Measurements from ENCODE around the gene TRRAP.

TRRAP gene

GRCh38 chr7:98927125-98927524, 48.8 kb downstream of the TRRAP start:
- H3K4me3 ChIP-seq (ENCODE audit: low read length): no peak overlapping the region
- no peak for DNase-seq (ENCODE audit: low read depth)
- TF ChIP-seq CTCF (conservative IDR thresholded peaks at IDR 0.05; ENCODE audit: low read length): no peak

GRCh38 chr7:98930464-98930863, 52.1 kb downstream of the TRRAP start:
- DNase-seq (ENCODE audit: low read depth): no peak
- TF ChIP-seq CTCF (conservative IDR thresholded peaks at IDR 0.05; ENCODE audit: low read length): no peak
- no peak overlapping the region for H3K4me3 ChIP-seq (ENCODE audit: low read length)

GRCh38 chr7:98930921-98931320, 52.6 kb downstream of the TRRAP start:
- no peak for DNase-seq (ENCODE audit: low read depth)
- H3K4me3 ChIP-seq (ENCODE audit: low read length): no peak overlapping the region
- no peak for TF ChIP-seq CTCF (conservative IDR thresholded peaks at IDR 0.05; ENCODE audit: low read length)

GRCh38 chr7:98933321-98933720, 55.0 kb downstream of the TRRAP start:
- no peak for DNase-seq (ENCODE audit: low read depth)
- no peak for TF ChIP-seq CTCF (conservative IDR thresholded peaks at IDR 0.05; ENCODE audit: low read length)
- no peak overlapping the region for H3K4me3 ChIP-seq (ENCODE audit: low read length)

DNA sequence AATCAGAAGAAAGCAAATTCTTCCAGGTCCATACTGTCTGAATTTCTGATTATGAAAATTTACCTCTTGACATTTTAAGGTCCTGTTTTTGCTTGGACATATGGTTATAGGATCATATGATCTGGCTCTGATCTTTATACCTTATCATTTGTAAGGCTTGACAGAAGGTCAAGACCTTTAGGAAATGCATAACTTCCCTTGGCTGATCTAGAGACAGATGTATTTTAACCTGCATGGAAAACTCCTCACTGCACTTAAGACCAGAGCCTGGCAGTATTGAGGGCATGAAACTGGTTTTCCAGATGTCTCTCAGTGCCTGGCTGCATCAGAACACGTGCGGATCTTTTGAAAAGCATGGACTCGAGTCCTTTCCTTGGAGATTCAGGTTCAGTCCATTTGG, 55.9 kb downstream of the TRRAP start:
- DNase-seq (ENCODE audit: low read depth): no peak
- no peak for TF ChIP-seq CTCF (conservative IDR thresholded peaks at IDR 0.05; ENCODE audit: low read length)
- no peak overlapping the region for H3K4me3 ChIP-seq (ENCODE audit: low read length)

- H3K4me3 ChIP-seq (ENCODE audit: low read length): no peak overlapping the region
- no peak for TF ChIP-seq CTCF (conservative IDR thresholded peaks at IDR 0.05; ENCODE audit: low read length)
- DNase-seq (ENCODE audit: low read depth): no peak
Measured at GRCh38 chr7:98935811-98936210, 57.5 kb downstream of the TRRAP start.

GRCh38 chr7:98943336-98943735, 65.0 kb downstream of the TRRAP start:
- TF ChIP-seq CTCF (conservative IDR thresholded peaks at IDR 0.05; ENCODE audit: low read length): no peak
- no peak for DNase-seq (ENCODE audit: low read depth)
- no peak overlapping the region for H3K4me3 ChIP-seq (ENCODE audit: low read length)
